Endodermal cell (in vitro differentiated cells): Measurements from ENCODE around the gene TSPAN9. TPM values are rescaled to one million over a fixed set of nuclear protein-coding genes. Genes with fewer than 3 reads are reported as not detected.
A peak's percentile ranks its signal among the peaks of the same experiment; 100 is the strongest.

Source experiments
- DNase-seq: peaks from one replicate; pipeline ENCODE4 v3.0.0-alpha.2; 2017
- H3K27ac ChIP-seq: 2 replicates; pipeline ENCODE4 v1.5.1; 2013; ENCODE audit warnings: mild to moderate bottlenecking, low read depth, low read length, moderate library complexity
- H3K27me3 ChIP-seq: 2 replicates; pipeline ENCODE4 v1.6.1; 2013; ENCODE audit warnings: mild to moderate bottlenecking, low read length, moderate library complexity; ENCODE audit not compliant: insufficient read depth, control insufficient read depth, poor library complexity, severe bottlenecking
- H3K36me3 ChIP-seq: 2 replicates; pipeline ENCODE4 v1.7.0; 2013; ENCODE audit warnings: mild to moderate bottlenecking, low read length, moderate library complexity; ENCODE audit not compliant: control insufficient read depth, insufficient read depth
- H3K4me1 ChIP-seq: one replicate; pipeline ENCODE4 v1.7.0; 2013; ENCODE audit warnings: low read length; ENCODE audit not compliant: control insufficient read depth, insufficient read depth
- H3K4me3 ChIP-seq: 2 replicates; pipeline ENCODE4 v1.5.1; 2013; ENCODE audit warnings: mild to moderate bottlenecking, low read length, moderate library complexity
- H3K9ac ChIP-seq: 2 replicates; pipeline ENCODE4 v1.6.1; 2013; ENCODE audit warnings: mild to moderate bottlenecking, low read length, moderate library complexity; ENCODE audit not compliant: poor library complexity, severe bottlenecking; ENCODE audit errors: extremely low read depth
- H3K9me3 ChIP-seq: 2 replicates; pipeline ENCODE4 v1.6.1; 2013; ENCODE audit warnings: mild to moderate bottlenecking, low read length, moderate library complexity; ENCODE audit not compliant: control insufficient read depth
- H3K27ac Mint-ChIP-seq: 2 replicates; pipeline ENCODE4 v1.8.0; 2020; ENCODE audit warnings: mixed read lengths
- H3K27me3 Mint-ChIP-seq: 2 replicates; pipeline ENCODE4 v1.8.0; 2021; ENCODE audit warnings: mild to moderate bottlenecking, mixed read lengths; ENCODE audit not compliant: insufficient read depth
- H3K36me3 Mint-ChIP-seq: 2 replicates; pipeline ENCODE4 v1.8.0; 2020; ENCODE audit warnings: low read depth, mixed read lengths
- H3K4me1 Mint-ChIP-seq: 2 replicates; pipeline ENCODE4 v1.8.0; 2020; ENCODE audit warnings: mixed read lengths
- H3K4me3 Mint-ChIP-seq: 2 replicates; pipeline ENCODE4 v1.8.0; 2020; ENCODE audit warnings: mild to moderate bottlenecking, moderate library complexity, mixed read lengths
- H3K9me3 Mint-ChIP-seq: 2 replicates; pipeline ENCODE4 v1.8.0; 2020; ENCODE audit warnings: mild to moderate bottlenecking, mixed read lengths
- CTCF ChIP-seq: fragments of 200-600 bp; sonication (generic); conservative IDR thresholded peaks from 2 replicates; pipeline ENCODE4 v1.5.0; 2021; ENCODE audit warnings: antibody characterized with exemption, mild to moderate bottlenecking
- WGBS, 2 experiments: methylation state at CpG; one replicate each; pipeline versions ENCODE4 v1.1.5 to v1.1.7; 2013; ENCODE audit warnings: missing lambda C conversion rate in 2 of 2, mixed read lengths in 1 of 2; ENCODE audit not compliant: insufficient coverage in 1 of 2, insufficient read length in 1 of 2; 5-methylcytosine and 5-hydroxymethylcytosine counted together
- total RNA-seq, 2 donors: library from RNA; stranded (reverse); fragmentation: NEBNext Ultra II Directional in 1 of 2; extraction: Animal tissue kit (Norgen Biotek cat#: 25700) in 1 of 2; gene quantifications; 2 replicates in 1 of 2; 3 replicates in 1 of 2; pipeline ENCODE4 v1.2.1, GENCODE V29; 2021

Gene TSPAN9
- total RNA-seq, 2 donors from 2014 or later, result 31.9 to 80.8 TPM

GRCh38 chr12:3226264-3226663 is 149.1 kb downstream of the TSPAN9 start:
- peaks cover 35% of the 10 kb centered on the region for H3K4me1 Mint-ChIP-seq
- H3K4me3 Mint-ChIP-seq, result no peak overlapping the region
- H3K27ac Mint-ChIP-seq, result peak overlapping the region; percentile 27
- Histone ChIP-seq H3K4me3 (no peak overlapping the region), H3K27me3 (no peaks in the 10 kb centered on the region), H3K9me3 (peaks cover 12% of the 10 kb centered on the region), H3K36me3 (no peaks in the 10 kb centered on the region), H3K4me1 (peaks cover 3% of the 10 kb centered on the region), H3K9ac (no peak overlapping the region), H3K27ac (no peak overlapping the region)
- H3K27me3 Mint-ChIP-seq, result no peaks in the 10 kb centered on the region
- H3K9me3 Mint-ChIP-seq, result peaks cover 10% of the 10 kb centered on the region
- WGBS, 2 experiments, result 82 to 86% methylated on average over 2 to 3 of the region's 3 CpGs
- DNase-seq, result no peak
- no peak for TF ChIP-seq CTCF
- H3K36me3 Mint-ChIP-seq, result peaks cover 16% of the 10 kb centered on the region

- Mint-ChIP-seq H3K36me3 (peaks cover 16% of the 10 kb centered on the region), H3K27ac (no peak overlapping the region), H3K4me3 (no peak overlapping the region), H3K9me3 (peaks cover 10% of the 10 kb centered on the region), H3K4me1 (peaks cover 42% of the 10 kb centered on the region), H3K27me3 (no peaks in the 10 kb centered on the region)
- DNase-seq, result peak; percentile 83
- Histone ChIP-seq H3K27me3 (no peaks in the 10 kb centered on the region), H3K27ac (no peak overlapping the region), H3K9ac (no peak overlapping the region), H3K9me3 (peaks cover 12% of the 10 kb centered on the region), H3K36me3 (no peaks in the 10 kb centered on the region), H3K4me3 (no peak overlapping the region), H3K4me1 (peaks cover 3% of the 10 kb centered on the region)
- peak; percentile 56 for TF ChIP-seq CTCF
- WGBS, 2 experiments, result 86 to 87% methylated on average over 8 to 17 of the region's 17 CpGs
Observed at GRCh38 chr12:3227076-3227975, 150.1 kb downstream of the TSPAN9 start.

- H3K9me3 Mint-ChIP-seq, result peaks cover 10% of the 10 kb centered on the region
- Histone ChIP-seq H3K9ac (no peak overlapping the region), H3K4me3 (no peak overlapping the region), H3K27ac (no peak overlapping the region), H3K36me3 (no peaks in the 10 kb centered on the region), H3K27me3 (no peaks in the 10 kb centered on the region), H3K9me3 (peaks cover 12% of the 10 kb centered on the region), H3K4me1 (peaks cover 5% of the 10 kb centered on the region)
- H3K27ac Mint-ChIP-seq, result no peak overlapping the region
- H3K4me1 Mint-ChIP-seq, result peaks cover 45% of the 10 kb centered on the region
- WGBS, 2 experiments, result 93 to 97% methylated on average over 5 of the region's 5 CpGs
- no peak for DNase-seq
- peaks cover 16% of the 10 kb centered on the region for H3K36me3 Mint-ChIP-seq
- no peak overlapping the region for H3K4me3 Mint-ChIP-seq
- no peaks in the 10 kb centered on the region for H3K27me3 Mint-ChIP-seq
- TF ChIP-seq CTCF, result no peak
Observed at GRCh38 chr12:3228552-3228951, 151.4 kb downstream of the TSPAN9 start.
